GM23338 (cell line): ENCODE results near the gene TMEM51. TPM values are rescaled to one million over a fixed set of nuclear protein-coding genes. Genes with fewer than 3 reads are reported as not detected.

ENCODE experiments used
- ATAC-seq: fragments of 200-7000 bp; cut with Tn5 transposase; 3 replicates; pipeline ENCODE4 v1.9.1; 2020
- DNase-seq: peaks from one replicate; pipeline ENCODE4 v3.0.0-alpha.2; 2015; ENCODE audit warnings: low spot score
- H2AFZ ChIP-seq: fragments of 200-600 bp; sonication (generic); 2 replicates; pipeline ENCODE4 v1.8.0; 2016; ENCODE audit warnings: antibody characterized with exemption, mild to moderate bottlenecking, moderate library complexity
- H3F3A ChIP-seq: fragments of 200-600 bp; sonication (generic); replicated peaks from 2 replicates; pipeline ENCODE4 v1.8.0; 2017; ENCODE audit warnings: antibody characterized with exemption, mixed run types, low read depth
- H3K27ac ChIP-seq: fragments of 200-600 bp; sonication (generic); 2 replicates; pipeline ENCODE4 v1.6.1; 2016; ENCODE audit warnings: low read depth
- H3K27me3 ChIP-seq: fragments of 200-600 bp; sonication (generic); 2 replicates; pipeline ENCODE4 v1.8.0; 2016; ENCODE audit warnings: mild to moderate bottlenecking, mixed run types, moderate library complexity; ENCODE audit not compliant: insufficient read depth
- H3K36me3 ChIP-seq: fragments of 200-600 bp; sonication (generic); 2 replicates; pipeline ENCODE4 v1.8.0; 2016; ENCODE audit warnings: mild to moderate bottlenecking; ENCODE audit not compliant: insufficient read depth
- H3K4me1 ChIP-seq: fragments of 200-600 bp; sonication (generic); 2 replicates; pipeline ENCODE4 v1.8.0; 2016; ENCODE audit warnings: mild to moderate bottlenecking, moderate library complexity; ENCODE audit not compliant: insufficient read depth
- H3K4me2 ChIP-seq: fragments of 200-600 bp; sonication (generic); 2 replicates; pipeline ENCODE4 v1.7.1; 2017; ENCODE audit warnings: mixed run types
- H3K4me3 ChIP-seq: fragments of 200-600 bp; sonication (generic); 2 replicates; pipeline ENCODE4 v1.6.1; 2016; ENCODE audit warnings: mixed run types
- H3K79me2 ChIP-seq: fragments of 200-600 bp; sonication (generic); replicated peaks from 2 replicates; pipeline ENCODE4 v1.8.0; 2017; ENCODE audit warnings: mild to moderate bottlenecking; ENCODE audit not compliant: insufficient read depth
- H3K9me2 ChIP-seq: fragments of 200-600 bp; sonication (generic); 2 replicates; pipeline ENCODE4 v1.8.0; 2017; ENCODE audit not compliant: insufficient read depth
- H4K20me1 ChIP-seq: fragments of 200-600 bp; sonication (generic); replicated peaks from 2 replicates; pipeline ENCODE4 v1.8.0; 2017; ENCODE audit warnings: mild to moderate bottlenecking; ENCODE audit not compliant: insufficient read depth
- H3K27ac Mint-ChIP-seq: 2 replicates; pipeline ENCODE4 v1.8.0; 2020; ENCODE audit warnings: inconsistent platforms, mild to moderate bottlenecking, moderate library complexity, mixed read lengths
- H3K27me3 Mint-ChIP-seq: 3 replicates; pipeline ENCODE4 v1.8.0; 2022; ENCODE audit warnings: low read depth, mild to moderate bottlenecking, moderate library complexity, mixed read lengths, inconsistent platforms; ENCODE audit not compliant: insufficient read depth, poor library complexity
- H3K36me3 Mint-ChIP-seq: 3 replicates; pipeline ENCODE4 v1.8.0; 2021; ENCODE audit warnings: low read depth, mild to moderate bottlenecking, inconsistent platforms, moderate library complexity, mixed read lengths
- H3K4me1 Mint-ChIP-seq: 3 replicates; pipeline ENCODE4 v1.8.0; 2020; ENCODE audit warnings: mild to moderate bottlenecking, inconsistent platforms, mixed read lengths
- H3K4me3 Mint-ChIP-seq: 3 replicates; pipeline ENCODE4 v1.8.0; 2021; ENCODE audit warnings: moderate library complexity, mild to moderate bottlenecking, inconsistent platforms, mixed read lengths
- H3K9me3 Mint-ChIP-seq: 3 replicates; pipeline ENCODE4 v1.8.0; 2020; ENCODE audit warnings: moderate library complexity, mild to moderate bottlenecking, inconsistent platforms, mixed read lengths
- EZH2 ChIP-seq: fragments of 200-600 bp; sonication (generic); IDR thresholded peaks from one replicate; pipeline ENCODE4 v1.8.0; 2017; ENCODE audit warnings: antibody characterized with exemption, mild to moderate bottlenecking, low read depth; ENCODE audit not compliant: unreplicated experiment
- NANOG ChIP-seq: IDR thresholded peaks from 2 replicates; pipeline ENCODE4 v1.6.1; 2016; ENCODE audit warnings: antibody characterized with exemption, borderline replicate concordance
- POLR2AphosphoS5 ChIP-seq: IDR thresholded peaks from 2 replicates; pipeline ENCODE4 v1.6.1; 2016; ENCODE audit warnings: antibody characterized with exemption, low read depth
- polyA plus RNA-seq: library from polyadenylated mRNA; unstranded; fragments of >200 nt; fragmentation: Nextera tagmentation; extraction: Ambion mirVana; gene quantifications from 2 replicates; pipeline ENCODE4 v1.2.1, GENCODE V29; 2016
- total RNA-seq: library from RNA; depleted of rRNA; stranded (reverse); fragments of >200 nt; shearing (Covaris generic); gene quantifications from 2 replicates; pipeline ENCODE4 v1.2.3, GENCODE V29; 2014
- TF ChIP-seq, protein P1 (sequence below), 2 experiments: fragments of 200-600 bp in 1 of 2; sonication (generic) in 1 of 2; conservative IDR thresholded peaks; 2 replicates each; pipeline versions ENCODE4 v1.5.1 to v1.6.1; 2016 to 2017; ENCODE audit warnings: antibody characterized with exemption in 2 of 2, low read depth in 2 of 2, mild to moderate bottlenecking in 2 of 2, moderate library complexity in 1 of 2
- TF ChIP-seq, protein P2 (sequence below): IDR thresholded peaks from 2 replicates; pipeline ENCODE4 v1.6.1; 2016; ENCODE audit warnings: antibody characterized with exemption
- TF ChIP-seq, protein P3 (sequence below): IDR thresholded peaks from one replicate; pipeline ENCODE4 v1.6.1; 2018; ENCODE audit warnings: antibody characterized with exemption; ENCODE audit not compliant: unreplicated experiment

TMEM51 gene
- total and polyA plus RNA-seq, 2 experiments from 2014 or later, result 4.0 to 5.2 TPM

DNA sequence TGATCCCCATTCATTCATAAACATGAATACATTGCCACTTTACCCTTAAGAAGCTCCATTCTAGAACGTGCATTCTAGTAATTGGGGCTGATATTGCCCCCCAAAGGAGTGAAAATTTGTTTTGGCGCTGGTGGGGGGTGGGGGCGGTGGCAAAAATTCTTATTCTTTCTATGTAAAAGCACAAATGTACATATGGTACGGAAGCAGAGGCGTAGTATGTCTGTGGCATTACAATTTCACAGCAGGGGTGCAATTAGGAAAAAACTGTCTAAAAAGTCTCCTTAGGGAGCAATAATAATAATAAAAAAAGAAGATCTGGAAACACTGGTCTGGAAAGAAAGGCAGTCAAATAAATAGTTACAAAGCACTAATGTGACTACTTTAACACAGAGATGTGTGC is 40.4 kb upstream of the TMEM51 start (continued):
- TF ChIP-seq, protein P1, sequence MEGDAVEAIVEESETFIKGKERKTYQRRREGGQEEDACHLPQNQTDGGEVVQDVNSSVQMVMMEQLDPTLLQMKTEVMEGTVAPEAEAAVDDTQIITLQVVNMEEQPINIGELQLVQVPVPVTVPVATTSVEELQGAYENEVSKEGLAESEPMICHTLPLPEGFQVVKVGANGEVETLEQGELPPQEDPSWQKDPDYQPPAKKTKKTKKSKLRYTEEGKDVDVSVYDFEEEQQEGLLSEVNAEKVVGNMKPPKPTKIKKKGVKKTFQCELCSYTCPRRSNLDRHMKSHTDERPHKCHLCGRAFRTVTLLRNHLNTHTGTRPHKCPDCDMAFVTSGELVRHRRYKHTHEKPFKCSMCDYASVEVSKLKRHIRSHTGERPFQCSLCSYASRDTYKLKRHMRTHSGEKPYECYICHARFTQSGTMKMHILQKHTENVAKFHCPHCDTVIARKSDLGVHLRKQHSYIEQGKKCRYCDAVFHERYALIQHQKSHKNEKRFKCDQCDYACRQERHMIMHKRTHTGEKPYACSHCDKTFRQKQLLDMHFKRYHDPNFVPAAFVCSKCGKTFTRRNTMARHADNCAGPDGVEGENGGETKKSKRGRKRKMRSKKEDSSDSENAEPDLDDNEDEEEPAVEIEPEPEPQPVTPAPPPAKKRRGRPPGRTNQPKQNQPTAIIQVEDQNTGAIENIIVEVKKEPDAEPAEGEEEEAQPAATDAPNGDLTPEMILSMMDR (conservative IDR thresholded peaks at IDR 0.05; ENCODE audit: low read depth in 2 of 2), result no peak
- TF ChIP-seq, protein P2, sequence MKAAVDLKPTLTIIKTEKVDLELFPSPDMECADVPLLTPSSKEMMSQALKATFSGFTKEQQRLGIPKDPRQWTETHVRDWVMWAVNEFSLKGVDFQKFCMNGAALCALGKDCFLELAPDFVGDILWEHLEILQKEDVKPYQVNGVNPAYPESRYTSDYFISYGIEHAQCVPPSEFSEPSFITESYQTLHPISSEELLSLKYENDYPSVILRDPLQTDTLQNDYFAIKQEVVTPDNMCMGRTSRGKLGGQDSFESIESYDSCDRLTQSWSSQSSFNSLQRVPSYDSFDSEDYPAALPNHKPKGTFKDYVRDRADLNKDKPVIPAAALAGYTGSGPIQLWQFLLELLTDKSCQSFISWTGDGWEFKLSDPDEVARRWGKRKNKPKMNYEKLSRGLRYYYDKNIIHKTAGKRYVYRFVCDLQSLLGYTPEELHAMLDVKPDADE, result no peak
- TF ChIP-seq EZH2, result no peak

DNA sequence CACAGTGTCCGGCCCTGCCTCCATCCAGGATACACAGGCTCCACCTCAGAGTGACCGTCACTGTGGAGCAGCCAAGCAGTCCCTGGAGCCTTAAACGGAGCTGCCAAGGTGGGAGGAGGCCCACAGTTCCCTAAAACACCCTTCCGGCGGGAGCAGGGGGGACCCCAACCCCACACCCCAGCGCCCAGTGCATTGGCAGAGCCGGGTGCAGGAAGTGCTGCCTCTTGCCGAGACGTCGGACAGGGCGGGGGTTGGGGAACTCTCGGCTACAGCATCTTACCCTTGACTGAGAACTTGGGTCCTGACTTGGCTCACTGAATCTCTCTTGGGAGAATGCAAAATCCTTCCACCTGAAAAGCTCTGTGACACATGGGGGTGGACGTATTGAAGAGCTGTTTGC is 38.7 kb upstream of the TMEM51 start:
- H3F3A ChIP-seq, result 0 out of 2 replicates have a peak, but pooled peaks cover 5% of the 10 kb centered on the region
- H3K79me2 ChIP-seq, result no peaks in the 10 kb centered on the region
- no peak overlapping the region for H3K4me3 Mint-ChIP-seq
- no peaks in the 10 kb centered on the region for H3K36me3 Mint-ChIP-seq
- no peaks in the 10 kb centered on the region for H3K9me2 ChIP-seq
- H2AFZ ChIP-seq, result no peak overlapping the region
- H3K27ac ChIP-seq, result no peak overlapping the region
- H3K9me3 Mint-ChIP-seq, result no peaks in the 10 kb centered on the region
- peaks cover 11% of the 10 kb centered on the region for H3K4me1 ChIP-seq
- no peaks in the 10 kb centered on the region for H4K20me1 ChIP-seq
- no peaks in the 10 kb centered on the region for H3K36me3 ChIP-seq
- peaks cover 23% of the 10 kb centered on the region for H3K4me1 Mint-ChIP-seq
- TF ChIP-seq, protein P2, result no peak
- no peak for TF ChIP-seq NANOG
- no peak for TF ChIP-seq EZH2
- no peak for TF ChIP-seq POLR2AphosphoS5
- H3K4me3 ChIP-seq, result no peak overlapping the region
- H3K4me2 ChIP-seq, result no peak overlapping the region
- peaks cover 12% of the 10 kb centered on the region for H3K27me3 Mint-ChIP-seq
- ATAC-seq (no peak), DNase-seq (no peak)
- no peaks in the 10 kb centered on the region for H3K27me3 ChIP-seq
- no peak overlapping the region for H3K27ac Mint-ChIP-seq

DNA sequence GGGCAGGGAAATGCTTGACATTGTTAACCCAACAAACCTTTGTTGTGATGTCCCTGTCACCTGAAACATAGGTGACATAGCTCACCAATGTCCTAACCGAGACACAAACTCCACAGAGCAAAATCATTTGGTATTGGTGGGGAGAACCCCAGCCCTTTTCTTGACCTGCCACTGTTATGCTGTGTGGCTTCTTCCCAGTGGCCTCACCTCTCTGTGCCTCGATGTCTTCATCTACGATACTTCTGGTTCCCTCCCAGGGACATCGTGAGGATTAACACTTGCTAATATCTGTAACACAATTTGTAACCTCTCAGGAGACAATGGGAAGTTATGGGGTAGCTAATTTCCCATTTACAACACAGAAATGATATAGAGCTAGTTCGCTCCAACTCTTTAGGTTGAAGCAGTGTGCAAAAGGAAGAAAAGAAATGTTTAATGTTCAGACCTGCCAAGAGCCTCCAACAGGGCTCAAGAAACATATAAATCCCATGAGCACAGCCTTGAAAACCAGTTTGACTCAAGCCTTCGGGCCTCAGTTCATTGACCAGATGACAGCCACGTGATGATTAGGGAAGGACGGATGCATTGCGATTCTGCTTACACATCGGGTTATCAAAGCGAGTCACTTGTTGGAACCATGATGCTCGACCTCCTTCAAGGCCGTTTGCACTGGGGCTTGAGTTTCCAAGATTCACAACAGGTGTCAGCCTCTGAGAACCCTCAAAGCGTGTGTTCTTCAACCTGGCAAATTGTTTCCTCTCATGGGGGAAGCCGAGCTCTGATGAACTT is 37.8 kb upstream of the TMEM51 start:
- no peaks in the 10 kb centered on the region for H3K36me3 ChIP-seq
- Mint-ChIP-seq H3K27me3 (peaks cover 15% of the 10 kb centered on the region), H3K27ac (no peak overlapping the region), H3K9me3 (no peaks in the 10 kb centered on the region), H3K36me3 (no peaks in the 10 kb centered on the region), H3K4me3 (no peak overlapping the region), H3K4me1 (peaks cover 23% of the 10 kb centered on the region)
- no peaks in the 10 kb centered on the region for H3K27me3 ChIP-seq
- H3K27ac ChIP-seq, result no peak overlapping the region
- no peak overlapping the region for H2AFZ ChIP-seq
- H4K20me1 ChIP-seq, result no peaks in the 10 kb centered on the region
- H3K9me2 ChIP-seq, result no peaks in the 10 kb centered on the region
- H3K4me2 ChIP-seq, result no peak overlapping the region
- no peak for ATAC-seq
- no peak overlapping the region for H3K4me3 ChIP-seq
- DNase-seq, result no peak
- no peaks in the 10 kb centered on the region for H3F3A ChIP-seq
- H3K79me2 ChIP-seq, result no peaks in the 10 kb centered on the region
- H3K4me1 ChIP-seq, result peaks cover 11% of the 10 kb centered on the region
- TF ChIP-seq, protein P3, sequence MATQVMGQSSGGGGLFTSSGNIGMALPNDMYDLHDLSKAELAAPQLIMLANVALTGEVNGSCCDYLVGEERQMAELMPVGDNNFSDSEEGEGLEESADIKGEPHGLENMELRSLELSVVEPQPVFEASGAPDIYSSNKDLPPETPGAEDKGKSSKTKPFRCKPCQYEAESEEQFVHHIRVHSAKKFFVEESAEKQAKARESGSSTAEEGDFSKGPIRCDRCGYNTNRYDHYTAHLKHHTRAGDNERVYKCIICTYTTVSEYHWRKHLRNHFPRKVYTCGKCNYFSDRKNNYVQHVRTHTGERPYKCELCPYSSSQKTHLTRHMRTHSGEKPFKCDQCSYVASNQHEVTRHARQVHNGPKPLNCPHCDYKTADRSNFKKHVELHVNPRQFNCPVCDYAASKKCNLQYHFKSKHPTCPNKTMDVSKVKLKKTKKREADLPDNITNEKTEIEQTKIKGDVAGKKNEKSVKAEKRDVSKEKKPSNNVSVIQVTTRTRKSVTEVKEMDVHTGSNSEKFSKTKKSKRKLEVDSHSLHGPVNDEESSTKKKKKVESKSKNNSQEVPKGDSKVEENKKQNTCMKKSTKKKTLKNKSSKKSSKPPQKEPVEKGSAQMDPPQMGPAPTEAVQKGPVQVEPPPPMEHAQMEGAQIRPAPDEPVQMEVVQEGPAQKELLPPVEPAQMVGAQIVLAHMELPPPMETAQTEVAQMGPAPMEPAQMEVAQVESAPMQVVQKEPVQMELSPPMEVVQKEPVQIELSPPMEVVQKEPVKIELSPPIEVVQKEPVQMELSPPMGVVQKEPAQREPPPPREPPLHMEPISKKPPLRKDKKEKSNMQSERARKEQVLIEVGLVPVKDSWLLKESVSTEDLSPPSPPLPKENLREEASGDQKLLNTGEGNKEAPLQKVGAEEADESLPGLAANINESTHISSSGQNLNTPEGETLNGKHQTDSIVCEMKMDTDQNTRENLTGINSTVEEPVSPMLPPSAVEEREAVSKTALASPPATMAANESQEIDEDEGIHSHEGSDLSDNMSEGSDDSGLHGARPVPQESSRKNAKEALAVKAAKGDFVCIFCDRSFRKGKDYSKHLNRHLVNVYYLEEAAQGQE, result no peak
